Measurements from ENCODE around the gene MAN2B1. TPM values are rescaled to one million over a fixed set of nuclear protein-coding genes. Genes with fewer than 3 reads are reported as not detected.
"Not testable (repeated sequence)": the region's sequence is repeated elsewhere in the genome, so short reads cannot be mapped to it uniquely, and the experiment has no call there.

MAN2B1 gene
- total RNA-seq, 2 experiments from 2014 or later, result 127 to 135 TPM

- Mint-ChIP-seq H3K27ac (no peak overlapping the region), H3K9me3 (peaks cover 20% of the 10 kb centered on the region), H3K27me3 (no peaks in the 10 kb centered on the region), H3K36me3 (ENCODE audit: low read depth) (peaks cover 66% of the 10 kb centered on the region), H3K4me1 (ENCODE audit: low read depth) (peaks cover 5% of the 10 kb centered on the region), H3K4me3 (no peak overlapping the region)
- DNase-seq (no peak), ATAC-seq (no peak)
- ChIA-PET CTCF (no interaction called here), POLR2A (interaction anchor here (1.1 kb wide), 1 partner anchor 41 kb away, joined by 3 read pairs; no protein-coding TSS in a partner anchor)
- no peak for TF ChIP-seq CTCF (IDR thresholded peaks at IDR 0.05)
- intact Hi-C loops (cut with micrococcal nuclease), result no loop called here
These were observed 37.3 kb downstream of the MAN2B1 start for GRCh38 chr19:12629215-12629614.

- ATAC-seq, result no peak
- ChIA-PET CTCF (interaction anchor here (0.8 to 0.9 kb wide), 2 partner anchors 12 to 65 kb away, joined by 3 to 4 read pairs; no protein-coding TSS in a partner anchor), POLR2A (interaction anchor here (0.7 to 0.8 kb wide), 2 partner anchors 12 to 102 kb away, joined by 3 read pairs; no protein-coding TSS in a partner anchor)
- Mint-ChIP-seq H3K36me3 (ENCODE audit: low read depth) (peaks cover 61% of the 10 kb centered on the region), H3K4me1 (ENCODE audit: low read depth) (peaks cover 8% of the 10 kb centered on the region), H3K9me3 (peaks cover 20% of the 10 kb centered on the region), H3K27me3 (no peaks in the 10 kb centered on the region), H3K27ac (no peak overlapping the region), H3K4me3 (no peak overlapping the region)
- no peak for TF ChIP-seq CTCF (IDR thresholded peaks at IDR 0.05)
- intact Hi-C loops (cut with micrococcal nuclease), result no loop called here
- DNase-seq, result no peak
These were observed 38.2 kb downstream of the MAN2B1 start for GRCh38 chr19:12628040-12629022.

GRCh38 chr19:12626958-12627357, 39.6 kb downstream of the MAN2B1 start:
- no peak for TF ChIP-seq CTCF (IDR thresholded peaks at IDR 0.05)
- peaks cover 8% of the 10 kb centered on the region for H3K4me1 Mint-ChIP-seq (ENCODE audit: low read depth)
- ATAC-seq, result no peak
- no peak for DNase-seq
- POLR2A ChIA-PET, result no interaction called here
- H3K27ac Mint-ChIP-seq, result no peak overlapping the region
- intact Hi-C loops (cut with micrococcal nuclease), result no loop called here
- CTCF ChIA-PET, result interaction anchor here (0.7 to 1.4 kb wide), 3 partner anchors 12 to 16 kb away, joined by 3 to 4 read pairs (median 3); partner anchors contain the start of genes ZNF490 and ZNF791
- peaks cover 57% of the 10 kb centered on the region for H3K36me3 Mint-ChIP-seq (ENCODE audit: low read depth)
- peaks cover 20% of the 10 kb centered on the region for H3K9me3 Mint-ChIP-seq
- no peaks in the 10 kb centered on the region for H3K27me3 Mint-ChIP-seq
- H3K4me3 Mint-ChIP-seq, result no peak overlapping the region

- intact Hi-C loops (cut with micrococcal nuclease), result no loop called here
- Mint-ChIP-seq H3K27ac (no peak overlapping the region), H3K4me3 (no peak overlapping the region), H3K9me3 (peaks cover 10% of the 10 kb centered on the region), H3K27me3 (no peaks in the 10 kb centered on the region), H3K4me1 (ENCODE audit: low read depth) (peaks cover 5% of the 10 kb centered on the region), H3K36me3 (ENCODE audit: low read depth) (peaks cover 39% of the 10 kb centered on the region)
- ATAC-seq, result no peak
- CTCF ChIA-PET, result interaction anchor here (1.2 to 1.5 kb wide), 3 partner anchors 16 to 49 kb away, joined by 3 to 4 read pairs (median 4); no protein-coding TSS in a partner anchor
- POLR2A ChIA-PET, result interaction anchor here (0.5 to 2.5 kb wide), 5 partner anchors 16 to 1872 kb away, joined by 3 to 7 read pairs (median 4); no protein-coding TSS in a partner anchor
- no peak for TF ChIP-seq CTCF (IDR thresholded peaks at IDR 0.05)
- DNase-seq, result no peak
These were observed 43.0 kb downstream of the MAN2B1 start for GRCh38 chr19:12623361-12624031.

GRCh38 chr19:12621253-12622024, 45.1 kb downstream of the MAN2B1 start:
- CTCF ChIA-PET; intact Hi-C loops (cut with micrococcal nuclease); DNase-seq; H3K9me3 Mint-ChIP-seq; H3K27ac Mint-ChIP-seq; H3K27me3 Mint-ChIP-seq; POLR2A ChIA-PET; ATAC-seq; H3K4me3 Mint-ChIP-seq: not testable (repeated sequence)
- H3K4me1 Mint-ChIP-seq (ENCODE audit: low read depth), result peaks cover 11% of the 10 kb centered on the region
- H3K36me3 Mint-ChIP-seq (ENCODE audit: low read depth), result peaks cover 21% of the 10 kb centered on the region

Measured in activated CD8-positive, alpha-beta T cell treated with anti-CD3 and anti-CD28 coated beads for 36 hours (primary cell).